HepG2 (cell line): ENCODE results near the gene HELB. TPM values are rescaled to one million over a fixed set of nuclear protein-coding genes. Genes with fewer than 3 reads are reported as not detected.

Source experiments
- ATAC-seq: fragments of 200-7000 bp; cut with Tn5 transposase; 3 replicates; pipeline ENCODE4 v1.9.1; 2020; ENCODE audit warnings: mild to moderate bottlenecking, moderate library complexity
- BruUV-seq: library from RNA; stranded (reverse); fragments of 400-500 nt; replicated peaks from 2 replicates; lab custom pipeline; 2021; lab: Mats Ljungman, UMichigan
- CTCF ChIA-PET: fragments of 300-600 bp; formaldehyde crosslinking; extraction: SDS; loops from one replicate; lab custom pipeline; 2021; ENCODE audit warnings: low total read pairs, inconsistent platforms, low intra/inter-chr PET ratio; lab: Yijun Ruan, JAX
- POLR2A ChIA-PET: fragments of 350-600 bp; sonication (Branson Sonifier 250); formaldehyde crosslinking; loops from one replicate; lab custom pipeline; 2020; ENCODE audit warnings: antibody characterized with exemption, inconsistent platforms; lab: Yijun Ruan, JAX
- DNase-seq: peaks from one replicate; pipeline ENCODE4 v3.0.0-alpha.2; 2015; ENCODE audit warnings: low spot score
- FAIRE-seq: peaks from 3 replicates; lab custom pipeline; 2011; peaks lifted over from hg19 to GRCh38; lab: Jason Lieb, UNC
- H2AFZ ChIP-seq: one replicate; pipeline ENCODE4 v1.6.1; 2011; ENCODE audit warnings: low read length, inconsistent platforms
- H3K27ac ChIP-seq: fragments of 300-600 bp; 3 replicates; pipeline ENCODE4 v1.8.0; 2011; ENCODE audit warnings: mixed run types, mild to moderate bottlenecking, mixed read lengths, low read length, inconsistent platforms; ENCODE audit not compliant: insufficient read depth; ENCODE audit errors: extremely low read length
- H3K27me3 ChIP-seq, 2 experiments: fragments of 200-600 bp in 1 of 2; 2 replicates in 1 of 2; 3 replicates in 1 of 2; pipeline versions ENCODE4 v1.6.0 to v1.8.0; 2011; ENCODE audit warnings: low read length in 2 of 2, mild to moderate bottlenecking in 2 of 2, moderate library complexity in 2 of 2, inconsistent platforms in 1 of 2; ENCODE audit not compliant: insufficient read depth in 2 of 2, control insufficient read depth in 1 of 2
- H3K36me3 ChIP-seq, 2 experiments: fragments of 200-600 bp in 1 of 2; replicated peaks in 1 of 2; 2 replicates in 1 of 2; 3 replicates in 1 of 2; pipeline versions ENCODE4 v1.5.1 to v1.8.0; 2011; ENCODE audit warnings: low read length in 2 of 2, inconsistent platforms in 1 of 2; ENCODE audit not compliant: insufficient read depth in 2 of 2, control insufficient read depth in 1 of 2
- H3K4me1 ChIP-seq: 2 replicates; pipeline ENCODE4 v1.5.1; 2012; ENCODE audit warnings: low read length, inconsistent platforms; ENCODE audit not compliant: insufficient read depth
- H3K4me2 ChIP-seq: 2 replicates; pipeline ENCODE4 v1.6.0; 2011; ENCODE audit warnings: low read depth, low read length, inconsistent platforms
- H3K4me3 ChIP-seq, 3 experiments: fragments of 200-600 bp in 1 of 3; sonication (generic), shearing (Covaris generic) in 1 of 3; replicated peaks in 1 of 3; 2 replicates each; pipeline ENCODE4 v1.5.1; 2011 to 2016; ENCODE audit warnings: low read length in 3 of 3, inconsistent platforms in 2 of 3, low read depth in 2 of 3, mild to moderate bottlenecking in 2 of 3, control low read depth in 1 of 3, mixed read lengths in 1 of 3; ENCODE audit not compliant: insufficient read depth in 1 of 3
- H3K79me2 ChIP-seq: one replicate; pipeline ENCODE4 v1.6.1; 2011; ENCODE audit warnings: low read length, inconsistent platforms; ENCODE audit not compliant: insufficient read depth
- H3K9ac ChIP-seq: 2 replicates; pipeline ENCODE4 v1.6.0; 2011; ENCODE audit warnings: mild to moderate bottlenecking, low read depth, low read length, inconsistent platforms; ENCODE audit not compliant: insufficient read depth
- H3K9me3 ChIP-seq: 2 replicates; pipeline ENCODE4 v1.5.1; 2012; ENCODE audit warnings: mild to moderate bottlenecking, low read length
- H4K20me1 ChIP-seq: 2 replicates; pipeline ENCODE4 v1.6.0; 2011; ENCODE audit warnings: inconsistent platforms, mild to moderate bottlenecking, low read length, moderate library complexity; ENCODE audit not compliant: insufficient read depth
- ARNT2 ChIP-seq: sonication (generic); formaldehyde crosslinking; IDR thresholded peaks from 2 replicates; pipeline ENCODE4 v1.8.0; 2022; ENCODE audit warnings: mild to moderate bottlenecking, low read depth, missing genetic modification reagents, moderate library complexity
- CBX2 ChIP-seq, 2 experiments: fragments of 200-600 bp in 1 of 2; sonication (generic); formaldehyde crosslinking in 1 of 2; IDR thresholded peaks; 2 replicates each; pipeline versions ENCODE4 v1.7.0 to v1.8.1; 2018 to 2022; ENCODE audit warnings: low read depth in 2 of 2, low read length in 1 of 2, mild to moderate bottlenecking in 1 of 2, missing genetic modification reagents in 1 of 2
- HIVEP1 ChIP-seq: sonication (generic); formaldehyde crosslinking; IDR thresholded peaks from 2 replicates; pipeline ENCODE4 v1.4.0; 2020; ENCODE audit warnings: mild to moderate bottlenecking, missing genetic modification reagents
- KLF13 ChIP-seq: sonication (generic); formaldehyde crosslinking; IDR thresholded peaks from 2 replicates; pipeline ENCODE4 v1.4.0; 2020; ENCODE audit warnings: mild to moderate bottlenecking, missing genetic modification reagents
- SYNCRIP ChIP-seq: fragments of 200-400 bp; formaldehyde crosslinking; IDR thresholded peaks from 2 replicates; pipeline ENCODE4 v1.6.1; 2018; ENCODE audit warnings: mild to moderate bottlenecking, low read depth, low read length; ENCODE audit not compliant: insufficient read depth
- TCF7 ChIP-seq: sonication (generic); IDR thresholded peaks from 2 replicates; pipeline ENCODE4 v1.6.1; 2016; ENCODE audit warnings: antibody characterized with exemption, low read depth
- ZBTB1 ChIP-seq: sonication (generic); formaldehyde crosslinking; IDR thresholded peaks from 2 replicates; pipeline ENCODE4 v1.4.0; 2020; ENCODE audit warnings: missing genetic modification reagents, borderline replicate concordance
- ZBTB49 ChIP-seq: sonication (generic); formaldehyde crosslinking; IDR thresholded peaks from 2 replicates; pipeline ENCODE4 v1.4.0; 2020; ENCODE audit warnings: missing genetic modification reagents, borderline replicate concordance
- ZFP36L2 ChIP-seq: sonication (generic); formaldehyde crosslinking; IDR thresholded peaks from 2 replicates; pipeline ENCODE4 v1.4.0; 2020; ENCODE audit warnings: missing genetic modification reagents
- ZNF264 ChIP-seq: sonication (generic); formaldehyde crosslinking; IDR thresholded peaks from 2 replicates; pipeline ENCODE4 v1.4.0; 2020; ENCODE audit warnings: missing genetic modification reagents
- ZNF549 ChIP-seq: sonication (generic); formaldehyde crosslinking; IDR thresholded peaks from 2 replicates; pipeline ENCODE4 v1.5.0; 2020; ENCODE audit warnings: missing genetic modification reagents
- ZNF569 ChIP-seq: sonication (generic); formaldehyde crosslinking; IDR thresholded peaks from 2 replicates; pipeline ENCODE4 v1.5.0; 2020; ENCODE audit warnings: mild to moderate bottlenecking, missing genetic modification reagents, moderate library complexity, borderline replicate concordance
- ZNF616 ChIP-seq: sonication (generic); formaldehyde crosslinking; IDR thresholded peaks from 2 replicates; pipeline ENCODE4 v1.5.0; 2020; ENCODE audit warnings: low read depth, mild to moderate bottlenecking, missing genetic modification reagents
- ZNF710 ChIP-seq: sonication (generic); formaldehyde crosslinking; IDR thresholded peaks from 2 replicates; pipeline ENCODE4 v1.5.0; 2020; ENCODE audit warnings: mild to moderate bottlenecking, missing genetic modification reagents, borderline replicate concordance
- WGBS: methylation state at CpG from one replicate; pipeline ENCODE4 v1.1.6; 2017; ENCODE audit warnings: low lambda C conversion rate; 5-methylcytosine and 5-hydroxymethylcytosine counted together
- in situ Hi-C: cut with HindIII; loops from 2 replicates; pipeline ENCODE4 v1.10.0; 2017; ENCODE audit warnings: low pct_unique_long_range_greater_than_20kb; ENCODE audit not compliant: extremely low pct_ligation_motif_present
- intact Hi-C: fragments of 100-400 bp; cut with micrococcal nuclease; formaldehyde crosslinking; loops from one replicate; pipeline ENCODE4 v1.10.0; 2022; ENCODE audit not compliant: unreplicated experiment
- polyA plus RNA-seq, 8 experiments: library from polyadenylated mRNA; depleted of rRNA in 3 of 8; stranded (reverse) in 7 of 8; unstranded in 1 of 8; fragments of >200 nt; fragmentation: Illumina TruSeq in 4 of 8; extraction: Trizol in 4 of 8; gene quantifications; 2 replicates each; pipeline versions ENCODE4 v1.2.1 to v1.2.3, GENCODE V29; 2011 to 2016; ENCODE audit warnings: low read depth in 4 of 8, missing spikeins in 1 of 8, mixed read lengths in 1 of 8; ENCODE audit not compliant: insufficient read depth in 1 of 8
- total RNA-seq, 5 experiments: library from RNA; depleted of rRNA; stranded (reverse); fragments of >200 nt; fragmentation: Illumina TruSeq; extraction: Trizol; gene quantifications; 2 replicates each; pipeline ENCODE4 v1.2.3, GENCODE V29; 2016; ENCODE audit warnings: low read depth in 1 of 5

The HELB gene
- total and polyA plus RNA-seq, 2 of the 13 experiments (the other 11 are each of a cell fraction or from before 2014, with no cell fraction given) = 1.7 to 3.7 TPM

DNA sequence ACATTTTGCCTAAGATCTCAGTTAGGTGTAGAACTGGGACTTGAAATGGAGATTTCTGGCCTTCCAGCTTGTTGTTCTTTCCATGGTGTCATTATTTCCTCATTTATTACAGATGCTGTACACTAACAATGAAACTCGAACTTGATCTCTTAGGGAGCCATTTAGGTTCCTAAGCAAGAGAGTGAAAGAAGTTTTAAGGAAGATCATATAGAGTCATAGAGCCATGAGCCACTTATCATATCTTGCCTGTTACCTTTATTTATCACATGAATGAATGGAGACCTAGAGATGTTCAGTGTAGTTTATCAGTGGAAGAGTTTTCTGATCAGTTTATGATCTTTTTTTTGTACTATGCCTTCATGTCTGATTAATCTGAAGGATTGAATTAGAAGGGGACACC, 9.9 kb downstream of the HELB start:
- FAIRE-seq (no peak), DNase-seq (no peak), ATAC-seq (no peak)
- no peak overlapping the region for H3K4me3 ChIP-seq
- ChIA-PET CTCF (no interaction called here), POLR2A (no interaction called here)
- no peaks in the 10 kb centered on the region for H4K20me1 ChIP-seq
- no peak overlapping the region for H3K27ac ChIP-seq
- TF ChIP-seq ZNF616 (CRISPR knock-in tag) (no peak), ZBTB49 (CRISPR knock-in tag) (no peak), ZBTB1 (no peak), ZNF549 (CRISPR knock-in tag) (no peak), ZNF569 (CRISPR knock-in tag) (no peak), ZFP36L2 (no peak), KLF13 (CRISPR knock-in tag) (no peak), TCF7 (no peak), ZNF710 (CRISPR knock-in tag) (no peak), SYNCRIP (no peak), ARNT2 (CRISPR knock-in tag) (no peak), HIVEP1 (CRISPR knock-in tag) (no peak), CBX2 (IDR thresholded peaks at IDR 0.05; ENCODE audit: low read depth, low read length) (no peak), CBX2 (CRISPR knock-in tag; IDR thresholded peaks at IDR 0.05; ENCODE audit: low read depth) (no peak), ZNF264 (CRISPR knock-in tag) (no peak)
- H3K4me2 ChIP-seq = no peak overlapping the region
- in situ Hi-C loops (no loop called here), intact Hi-C loops (no loop called here)
- WGBS = 56% methylated on average over 1 of the region's 1 CpG
- no peaks in the 10 kb centered on the region for H3K9me3 ChIP-seq
- no TSS peak for BruUV-seq
- H3K4me1 ChIP-seq = no peaks in the 10 kb centered on the region
- H3K36me3 ChIP-seq = peaks cover 0 to 6% of the 10 kb centered on the region in 2 experiments; a peak in 2 of 5 replicates
- no peak overlapping the region for H3K9ac ChIP-seq
- H2AFZ ChIP-seq = no peak overlapping the region
- H3K27me3 ChIP-seq = no peaks in the 10 kb centered on the region
- H3K79me2 ChIP-seq = no peaks in the 10 kb centered on the region
